ENCODE data around the gene NEDD4L.
"Not testable (repeated sequence)": the region's sequence is repeated elsewhere in the genome, so short reads cannot be mapped to it uniquely, and the experiment has no call there.

NEDD4L gene

DNA sequence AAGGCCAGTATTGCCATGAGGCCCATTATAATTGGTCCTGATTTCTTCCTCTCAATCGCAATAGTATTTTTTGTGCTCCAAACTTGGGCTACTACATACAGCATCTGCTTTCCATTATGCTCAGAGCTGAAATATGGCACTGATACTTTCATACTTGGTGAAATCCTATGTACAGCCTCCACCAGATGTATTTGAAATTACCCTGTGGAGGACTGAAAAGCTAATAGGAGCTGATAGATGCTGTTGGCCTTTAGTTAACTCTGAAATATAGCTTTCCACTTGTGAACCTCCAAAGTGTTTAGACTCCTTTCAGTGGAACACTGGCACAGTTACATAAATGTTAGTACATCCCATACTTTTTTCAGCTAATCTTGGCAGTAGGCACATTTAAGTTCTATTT is 205.7 kb downstream of the NEDD4L start:
- no peak for DNase-seq

- no peak for DNase-seq
Observed at GRCh38 chr18:58251416-58251815, 207.4 kb downstream of the NEDD4L start.

GRCh38 chr18:58252166-58252565 is 208.1 kb downstream of the NEDD4L start:
- no peak for DNase-seq

GRCh38 chr18:58253318-58253717 is 209.3 kb downstream of the NEDD4L start:
- DNase-seq: no peak

- DNase-seq: no peak
Observed at GRCh38 chr18:58253871-58254270, 209.8 kb downstream of the NEDD4L start.

GRCh38 chr18:58254873-58255511 is 211.0 kb downstream of the NEDD4L start:
- DNase-seq: no peak

GRCh38 chr18:58255701-58256311 is 211.8 kb downstream of the NEDD4L start:
- no peak for DNase-seq

DNA sequence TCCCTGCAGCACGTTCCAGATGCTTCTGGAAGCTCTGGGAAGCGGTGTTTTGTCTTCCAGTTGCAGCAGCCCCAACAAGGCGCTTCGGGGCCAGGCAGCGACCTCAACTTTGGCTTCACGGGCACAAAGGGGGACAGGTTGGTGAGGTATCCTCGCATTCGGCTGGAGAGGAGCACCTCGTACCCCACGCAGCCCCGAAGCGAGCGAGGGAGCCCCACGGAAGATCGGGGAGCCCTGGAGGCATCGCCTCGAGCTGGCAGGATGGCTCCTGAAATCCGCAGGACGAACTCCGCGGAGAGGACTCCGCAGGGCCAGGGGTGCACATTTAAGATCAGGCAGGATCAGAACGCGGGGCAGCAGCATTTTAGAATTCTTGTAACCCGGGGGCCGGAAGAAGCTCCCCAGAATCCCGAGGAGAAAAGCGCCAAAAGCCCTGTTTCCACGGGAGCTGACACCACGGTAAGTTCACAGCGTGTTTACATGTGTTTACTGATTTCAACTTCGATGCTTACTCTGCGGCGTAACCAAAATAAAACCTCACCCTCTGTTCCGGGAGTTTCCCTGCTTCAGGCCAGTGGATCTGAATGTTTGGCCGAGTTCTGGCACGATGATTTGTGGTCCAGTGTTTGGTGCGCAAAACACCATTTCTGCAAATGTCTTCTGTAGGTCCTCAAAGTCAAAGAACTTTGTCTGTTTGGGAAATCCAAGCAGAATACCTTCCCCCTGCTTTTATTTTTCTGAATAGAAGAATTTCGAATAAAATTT is 212.5 kb downstream of the NEDD4L start:
- no peak for DNase-seq

GRCh38 chr18:58257461-58257860 is 213.4 kb downstream of the NEDD4L start:
- no peak for DNase-seq

- no peak for DNase-seq
Observed at GRCh38 chr18:58258692-58259342, 214.8 kb downstream of the NEDD4L start.

DNA sequence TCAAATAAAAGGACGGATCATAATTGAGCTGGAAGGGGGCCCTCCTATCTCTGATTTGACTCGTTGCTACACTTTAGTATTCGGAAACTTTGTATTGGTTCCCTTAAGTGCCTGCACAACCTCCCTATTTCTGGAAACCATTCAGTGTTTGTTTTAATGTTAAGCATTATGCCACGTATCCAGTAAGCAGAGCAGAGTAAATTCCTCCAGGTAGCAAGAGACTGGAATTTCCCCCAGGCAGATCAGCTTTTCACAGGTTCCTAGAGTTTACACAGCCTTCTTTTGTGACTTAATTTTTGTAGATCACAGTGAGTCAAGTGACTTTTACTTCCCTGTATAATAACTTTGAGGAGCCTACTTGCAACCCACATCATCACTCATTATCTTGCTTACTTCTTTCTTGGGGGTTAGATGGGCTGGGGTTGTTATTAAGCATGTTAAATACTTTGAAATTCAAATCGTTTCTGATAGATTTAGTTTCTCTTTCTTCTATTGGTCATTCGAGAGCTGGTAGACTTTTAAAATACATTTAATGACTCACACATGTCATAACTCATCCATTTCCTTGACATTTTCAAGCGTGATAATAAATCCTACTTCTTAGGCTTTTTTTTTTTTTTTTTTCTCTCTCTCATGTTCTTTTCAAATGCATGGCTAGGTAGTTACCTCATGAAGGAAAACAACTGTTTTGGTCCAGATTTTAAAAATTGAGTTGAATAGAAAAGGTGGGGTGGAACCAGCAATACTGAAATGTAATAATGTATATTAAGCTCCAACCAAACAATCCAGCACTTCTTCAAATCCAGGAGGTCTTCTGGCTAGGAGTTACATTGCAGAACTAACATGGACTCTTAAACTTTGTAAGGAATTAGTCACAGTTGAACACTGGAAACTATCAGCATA is 219.3 kb downstream of the NEDD4L start:
- no peak for DNase-seq

DNA sequence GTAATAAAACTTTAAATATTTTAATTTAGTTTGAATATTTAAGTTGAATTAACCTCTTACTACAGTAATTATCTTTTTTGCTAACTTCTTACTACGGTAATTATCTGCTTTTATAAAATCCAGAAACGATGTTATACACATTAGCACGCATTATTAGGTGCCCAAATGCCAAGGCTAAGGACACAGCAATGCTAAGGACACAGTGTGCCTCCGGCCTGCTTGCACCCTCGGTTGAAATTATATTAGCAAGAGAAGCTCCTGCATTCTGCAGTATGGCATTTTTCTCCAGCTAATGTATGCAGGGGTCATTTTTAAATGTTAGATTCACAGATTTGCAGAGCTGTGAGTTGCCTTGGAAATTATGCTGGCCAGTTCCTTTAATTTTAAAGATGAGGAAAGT is 220.0 kb downstream of the NEDD4L start:
- DNase-seq: no peak

GRCh38 chr18:58264840-58265239 is 220.8 kb downstream of the NEDD4L start:
- DNase-seq: no peak

DNA sequence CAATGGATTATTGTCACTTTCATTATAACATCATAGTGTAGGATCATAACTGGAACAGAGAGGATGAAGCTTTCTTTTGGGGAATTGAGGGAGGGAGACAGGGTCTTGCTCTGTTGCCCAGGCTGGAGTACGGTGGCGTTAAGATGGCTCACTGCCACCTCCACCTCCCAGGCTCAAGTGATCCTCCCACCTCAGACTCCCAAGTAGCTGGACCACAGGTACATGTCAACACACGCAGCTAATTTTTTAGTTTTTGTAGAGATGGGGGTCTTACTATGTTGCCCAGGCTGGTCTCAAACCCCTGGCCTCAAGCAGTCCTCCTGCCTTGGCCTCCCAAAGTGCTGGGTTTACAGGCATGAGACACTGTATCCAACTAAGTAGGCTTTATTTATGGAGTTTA is 221.5 kb downstream of the NEDD4L start:
- not testable (repeated sequence) for DNase-seq

DNA sequence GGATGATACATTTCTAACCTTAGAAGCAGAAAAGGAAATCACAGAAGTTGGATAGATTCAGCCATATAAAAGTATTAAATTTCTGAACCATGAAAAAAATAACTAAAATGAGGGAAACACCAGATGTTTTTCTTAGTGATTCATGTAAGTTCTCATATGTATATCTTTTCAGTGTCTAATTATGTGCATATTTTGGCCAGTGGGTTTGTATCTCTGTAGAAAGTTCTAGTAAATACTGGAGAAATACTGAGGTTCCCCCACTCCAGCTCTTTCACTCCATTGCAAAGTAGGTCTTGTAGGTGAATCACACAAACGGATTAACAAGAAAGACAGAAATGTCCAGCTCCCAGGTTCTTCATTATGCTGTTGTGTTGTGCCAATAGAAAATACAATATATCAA is 222.3 kb downstream of the NEDD4L start:
- DNase-seq: no peak

DNA sequence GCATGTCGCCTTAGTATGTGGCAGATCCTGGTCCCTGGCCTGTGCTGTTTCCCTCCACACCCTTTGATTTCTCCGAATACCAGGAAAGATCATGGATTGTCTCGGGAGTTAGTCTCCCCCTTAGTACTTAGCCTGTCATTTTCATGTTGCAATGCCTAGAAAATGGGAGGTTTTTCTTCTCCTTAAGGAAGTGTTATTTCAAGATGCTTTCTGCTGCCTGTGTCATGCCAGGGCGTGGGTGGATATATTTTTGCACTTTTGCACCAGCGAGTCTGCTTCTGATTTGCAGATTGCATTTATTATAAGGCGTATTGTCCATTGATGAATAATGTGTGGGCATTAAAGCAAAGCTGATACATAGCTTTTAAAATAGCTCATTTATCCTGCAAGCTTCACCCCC is 223.5 kb downstream of the NEDD4L start:
- DNase-seq: no peak

- no peak for DNase-seq
Observed at GRCh38 chr18:58268849-58269248, 224.8 kb downstream of the NEDD4L start.

GRCh38 chr18:58269931-58270330 is 225.9 kb downstream of the NEDD4L start:
- DNase-seq: no peak

GRCh38 chr18:58270396-58270795 is 226.4 kb downstream of the NEDD4L start:
- no peak for DNase-seq

- DNase-seq: no peak
Observed at GRCh38 chr18:58271770-58272169, 227.7 kb downstream of the NEDD4L start.

DNA sequence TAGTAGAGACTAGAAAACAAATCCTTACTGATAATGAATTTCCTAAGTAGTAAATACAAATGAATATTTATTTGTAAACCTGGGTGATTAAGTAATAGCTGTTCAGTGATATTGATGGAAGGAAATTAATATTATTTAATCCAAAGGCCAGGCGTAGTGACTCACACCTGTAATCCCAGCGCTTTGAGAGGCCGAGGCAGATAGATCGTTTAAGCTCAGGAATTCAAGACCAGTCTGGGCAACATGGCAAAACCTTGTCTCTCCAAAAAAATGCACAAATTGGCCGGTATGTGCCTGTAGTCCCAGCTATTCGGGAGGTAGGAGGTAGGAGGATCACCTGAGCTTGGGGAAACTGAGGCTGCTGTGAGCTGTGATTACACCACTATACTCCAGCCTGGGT is 228.2 kb downstream of the NEDD4L start:
- DNase-seq: no peak

GRCh38 chr18:58272779-58273435 is 228.9 kb downstream of the NEDD4L start:
- no peak for DNase-seq

Data from CD4-positive, alpha-beta T cell treated with Interleukin-15 for 1 hour (primary cell).